ENCODE measurements around the gene ZDHHC3. TPM values are rescaled to one million over a fixed set of nuclear protein-coding genes. Genes with fewer than 3 reads are reported as not detected.

The ZDHHC3 gene
- total RNA-seq, 1 experiment from 2014 or later = 49.5 TPM

- ATAC-seq (no peak), DNase-seq (ENCODE audit: low read depth, low spot score) (no peak)
- intact Hi-C loops (cut with micrococcal nuclease; ENCODE audit: unreplicated experiment) = no loop called here
- ChIA-PET POLR2A (no interaction called here), CTCF (no interaction called here)
- Histone ChIP-seq H3K27ac (ENCODE audit: low read length) (no peak overlapping the region), H3K27me3 (ENCODE audit: control insufficient read depth, insufficient read depth, low read length) (no peaks in the 10 kb centered on the region), H3K4me1 (ENCODE audit: control insufficient read depth, insufficient read depth, low read length) (no peaks in the 10 kb centered on the region), H3K9me3 (ENCODE audit: control insufficient read depth, insufficient read depth, low read depth, low read length) (no peaks in the 10 kb centered on the region), H3K36me3 (ENCODE audit: control insufficient read depth, insufficient read depth, low read length) (no peaks in the 10 kb centered on the region), H3K4me3 (ENCODE audit: low read depth in 2 of 2, low read length in 2 of 2) (no peak overlapping the region)
- BruUV-seq (replicated peaks) = no TSS peak
- in situ Hi-C loops (cut with HindIII; ENCODE audit: low pct_unique_long_range_greater_than_20kb, low sequenced_read_pairs) = no loop called here
- TF ChIP-seq TCF7L2 (IDR thresholded peaks at IDR 0.05; ENCODE audit: low read depth, low read length) (no peak), CTCF (IDR thresholded peaks at IDR 0.05) (no peak), POLR2AphosphoS5 (IDR thresholded peaks at IDR 0.05; ENCODE audit: low read depth, low read length) (no peak), REST (IDR thresholded peaks at IDR 0.05; ENCODE audit: insufficient read depth in 1 of 2, low read depth in 2 of 2, low read length in 1 of 2) (no peak), SIN3A (IDR thresholded peaks at IDR 0.05; ENCODE audit: borderline replicate concordance, insufficient read depth, low read depth, low read length) (no peak)
Observed at GRCh38 chr3:44918087-44918486, 57.9 kb downstream of the ZDHHC3 start.

- no TSS peak for BruUV-seq (replicated peaks)
- no peak for ATAC-seq
- no peaks in the 10 kb centered on the region for H3K27me3 ChIP-seq (ENCODE audit: control insufficient read depth, insufficient read depth, low read length)
- TF ChIP-seq POLR2AphosphoS5 (IDR thresholded peaks at IDR 0.05; ENCODE audit: low read depth, low read length) (no peak), REST (IDR thresholded peaks at IDR 0.05; ENCODE audit: insufficient read depth in 1 of 2, low read depth in 2 of 2, low read length in 1 of 2) (no peak), TCF7L2 (IDR thresholded peaks at IDR 0.05; ENCODE audit: low read depth, low read length) (no peak), SIN3A (IDR thresholded peaks at IDR 0.05; ENCODE audit: borderline replicate concordance, insufficient read depth, low read depth, low read length) (no peak), CTCF (IDR thresholded peaks at IDR 0.05) (no peak)
- ChIA-PET POLR2A (interaction anchor here (0.6 kb wide), 1 partner anchor 62 kb away, joined by 3 read pairs; no protein-coding TSS in a partner anchor), CTCF (interaction anchor here (0.6 kb wide), 1 partner anchor 383 kb away, joined by 5 read pairs; no protein-coding TSS in a partner anchor)
- H3K27ac ChIP-seq (ENCODE audit: low read length) = no peak overlapping the region
- no peak overlapping the region for H3K4me3 ChIP-seq (ENCODE audit: low read depth in 2 of 2, low read length in 2 of 2)
- DNase-seq (ENCODE audit: low read depth, low spot score) = no peak
- intact Hi-C loops (cut with micrococcal nuclease; ENCODE audit: unreplicated experiment) = no loop called here
- H3K36me3 ChIP-seq (ENCODE audit: control insufficient read depth, insufficient read depth, low read length) = no peaks in the 10 kb centered on the region
- no peaks in the 10 kb centered on the region for H3K9me3 ChIP-seq (ENCODE audit: control insufficient read depth, insufficient read depth, low read depth, low read length)
- in situ Hi-C loops (cut with HindIII; ENCODE audit: low pct_unique_long_range_greater_than_20kb, low sequenced_read_pairs) = no loop called here
- H3K4me1 ChIP-seq (ENCODE audit: control insufficient read depth, insufficient read depth, low read length) = no peaks in the 10 kb centered on the region
Observed at GRCh38 chr3:44915702-44916438, 60.1 kb downstream of the ZDHHC3 start.
